ENCODE measurements around the gene MAD1L1.

- TF ChIP-seq CTCF (conservative IDR thresholded peaks at IDR 0.05; ENCODE audit: low read depth, low read length) (no peak), EZH2 (IDR thresholded peaks at IDR 0.05; ENCODE audit: borderline replicate concordance, low read depth, low read length, poor library complexity, severe bottlenecking) (no peak)
These were observed 135.3 kb downstream of the MAD1L1 start for GRCh38 chr7:2097492-2097891.
